Measurements from ENCODE around the gene NPY2R. TPM values are rescaled to one million over a fixed set of nuclear protein-coding genes. Genes with fewer than 3 reads are reported as not detected.

The NPY2R gene
- total RNA-seq, 2 experiments from 2014 or later: not detected

Other genes with a start within 250 kb of the NPY2R start
- gene MAP9, start 168.3 kb downstream of the NPY2R start, total RNA-seq: 1 to 10 TPM; 4.5 to 5.3 TPM